ENCODE data around the gene TMEM97. TPM values are rescaled to one million over a fixed set of nuclear protein-coding genes. Genes with fewer than 3 reads are reported as not detected.

The TMEM97 gene
- total and polyA plus RNA-seq, 9 of the 15 experiments (the other 6 are each of a cell fraction or from before 2014, with no cell fraction given): 34.6 to 121 (median 76.0) TPM

DNA sequence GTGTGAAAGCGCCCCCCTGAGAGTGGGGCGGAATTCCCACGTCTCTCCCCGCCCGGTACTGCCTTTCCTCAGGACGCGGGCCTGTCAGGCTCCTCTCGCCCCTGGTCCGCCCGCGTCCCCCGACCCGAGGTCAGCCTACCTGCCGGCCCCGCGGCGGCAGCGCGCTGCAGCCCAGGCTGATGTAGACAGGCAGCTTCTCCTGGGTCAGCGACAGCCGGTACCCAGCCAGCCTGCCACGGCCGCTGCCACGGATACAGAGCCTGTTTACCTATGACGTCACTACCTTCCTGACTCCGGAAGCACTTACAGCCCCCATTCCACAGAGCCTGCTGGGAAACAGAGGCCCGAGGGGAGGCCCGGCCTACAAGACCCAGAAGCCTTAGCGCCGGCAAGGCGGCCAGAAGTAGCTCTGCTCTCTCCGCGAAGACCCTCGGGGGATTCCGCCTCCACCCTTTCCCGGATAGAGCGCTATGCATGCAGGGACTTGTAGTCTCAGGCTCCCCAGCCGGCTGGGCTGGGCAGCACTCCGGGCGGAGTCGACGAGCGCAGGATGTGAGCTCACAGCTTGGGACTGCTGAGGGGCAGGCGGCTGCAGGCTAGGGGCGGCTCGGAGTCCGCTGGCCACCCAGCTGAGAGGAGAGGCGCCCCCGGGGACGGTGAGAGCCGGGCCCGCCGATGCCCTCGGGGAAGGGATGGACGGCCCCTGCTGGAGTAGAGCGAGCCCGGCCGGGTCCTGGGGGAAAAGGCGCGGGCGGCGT is 16.4 kb downstream of the TMEM97 start, which contains the start of the genes IFT20 and TNFAIP1 (continued):
- TF ChIP-seq ZNF778 (CRISPR knock-in tag; IDR thresholded peaks at IDR 0.05): no peak
- TF ChIP-seq ZNF41 (CRISPR knock-in tag; conservative IDR thresholded peaks at IDR 0.05): 0 out of 2 replicates have a peak, but pooled peaks have one; percentile 33
- TF ChIP-seq PHTF2 (CRISPR knock-in tag; IDR thresholded peaks at IDR 0.05): no peak
- no peak for TF ChIP-seq ZNF224 (CRISPR knock-in tag; IDR thresholded peaks at IDR 0.05)
- no peak for TF ChIP-seq RNF2 (IDR thresholded peaks at IDR 0.05)
- TF ChIP-seq HDAC8 (tag; IDR thresholded peaks at IDR 0.05): peak; percentile 76; the same call in 1 of the 2 replicates
- no peak for TF ChIP-seq SMAD2 (IDR thresholded peaks at IDR 0.05; ENCODE audit: low read depth, low read length)
- TF ChIP-seq NFYB (IDR thresholded peaks at IDR 0.05; ENCODE audit: extremely low read depth, insufficient read length): no peak
- no peak for TF ChIP-seq ZNF830 (CRISPR knock-in tag; IDR thresholded peaks at IDR 0.05)
- TF ChIP-seq, protein P1, sequence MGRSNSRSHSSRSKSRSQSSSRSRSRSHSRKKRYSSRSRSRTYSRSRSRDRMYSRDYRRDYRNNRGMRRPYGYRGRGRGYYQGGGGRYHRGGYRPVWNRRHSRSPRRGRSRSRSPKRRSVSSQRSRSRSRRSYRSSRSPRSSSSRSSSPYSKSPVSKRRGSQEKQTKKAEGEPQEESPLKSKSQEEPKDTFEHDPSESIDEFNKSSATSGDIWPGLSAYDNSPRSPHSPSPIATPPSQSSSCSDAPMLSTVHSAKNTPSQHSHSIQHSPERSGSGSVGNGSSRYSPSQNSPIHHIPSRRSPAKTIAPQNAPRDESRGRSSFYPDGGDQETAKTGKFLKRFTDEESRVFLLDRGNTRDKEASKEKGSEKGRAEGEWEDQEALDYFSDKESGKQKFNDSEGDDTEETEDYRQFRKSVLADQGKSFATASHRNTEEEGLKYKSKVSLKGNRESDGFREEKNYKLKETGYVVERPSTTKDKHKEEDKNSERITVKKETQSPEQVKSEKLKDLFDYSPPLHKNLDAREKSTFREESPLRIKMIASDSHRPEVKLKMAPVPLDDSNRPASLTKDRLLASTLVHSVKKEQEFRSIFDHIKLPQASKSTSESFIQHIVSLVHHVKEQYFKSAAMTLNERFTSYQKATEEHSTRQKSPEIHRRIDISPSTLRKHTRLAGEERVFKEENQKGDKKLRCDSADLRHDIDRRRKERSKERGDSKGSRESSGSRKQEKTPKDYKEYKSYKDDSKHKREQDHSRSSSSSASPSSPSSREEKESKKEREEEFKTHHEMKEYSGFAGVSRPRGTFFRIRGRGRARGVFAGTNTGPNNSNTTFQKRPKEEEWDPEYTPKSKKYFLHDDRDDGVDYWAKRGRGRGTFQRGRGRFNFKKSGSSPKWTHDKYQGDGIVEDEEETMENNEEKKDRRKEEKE (IDR thresholded peaks at IDR 0.05; ENCODE audit: borderline replicate concordance in 1 of 2, control insufficient read depth in 1 of 2, low read depth in 2 of 2, low read length in 1 of 2): no peak
- TF ChIP-seq NR4A1 (CRISPR knock-in tag; IDR thresholded peaks at IDR 0.05): peak; percentile 94; the same call in 1 of the 2 replicates
- TF ChIP-seq NR4A1 (tag; IDR thresholded peaks at IDR 0.05): no peak
- TF ChIP-seq BCOR (IDR thresholded peaks at IDR 0.05): no peak
- TF ChIP-seq, protein P2, sequence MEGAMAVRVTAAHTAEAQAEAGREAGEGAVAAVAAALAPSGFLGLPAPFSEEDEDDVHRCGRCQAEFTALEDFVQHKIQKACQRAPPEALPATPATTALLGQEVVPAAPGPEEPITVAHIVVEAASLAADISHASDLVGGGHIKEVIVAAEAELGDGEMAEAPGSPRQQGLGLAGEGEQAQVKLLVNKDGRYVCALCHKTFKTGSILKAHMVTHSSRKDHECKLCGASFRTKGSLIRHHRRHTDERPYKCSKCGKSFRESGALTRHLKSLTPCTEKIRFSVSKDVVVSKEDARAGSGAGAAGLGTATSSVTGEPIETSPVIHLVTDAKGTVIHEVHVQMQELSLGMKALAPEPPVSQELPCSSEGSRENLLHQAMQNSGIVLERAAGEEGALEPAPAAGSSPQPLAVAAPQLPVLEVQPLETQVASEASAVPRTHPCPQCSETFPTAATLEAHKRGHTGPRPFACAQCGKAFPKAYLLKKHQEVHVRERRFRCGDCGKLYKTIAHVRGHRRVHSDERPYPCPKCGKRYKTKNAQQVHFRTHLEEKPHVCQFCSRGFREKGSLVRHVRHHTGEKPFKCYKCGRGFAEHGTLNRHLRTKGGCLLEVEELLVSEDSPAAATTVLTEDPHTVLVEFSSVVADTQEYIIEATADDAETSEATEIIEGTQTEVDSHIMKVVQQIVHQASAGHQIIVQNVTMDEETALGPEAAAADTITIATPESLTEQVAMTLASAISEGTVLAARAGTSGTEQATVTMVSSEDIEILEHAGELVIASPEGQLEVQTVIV (CRISPR knock-in tag; IDR thresholded peaks at IDR 0.05; ENCODE audit: borderline replicate concordance): no peak
- TF ChIP-seq RBM14 (IDR thresholded peaks at IDR 0.05; ENCODE audit: borderline replicate concordance, insufficient read depth, low read depth, low read length): no peak
- TF ChIP-seq, protein P3, sequence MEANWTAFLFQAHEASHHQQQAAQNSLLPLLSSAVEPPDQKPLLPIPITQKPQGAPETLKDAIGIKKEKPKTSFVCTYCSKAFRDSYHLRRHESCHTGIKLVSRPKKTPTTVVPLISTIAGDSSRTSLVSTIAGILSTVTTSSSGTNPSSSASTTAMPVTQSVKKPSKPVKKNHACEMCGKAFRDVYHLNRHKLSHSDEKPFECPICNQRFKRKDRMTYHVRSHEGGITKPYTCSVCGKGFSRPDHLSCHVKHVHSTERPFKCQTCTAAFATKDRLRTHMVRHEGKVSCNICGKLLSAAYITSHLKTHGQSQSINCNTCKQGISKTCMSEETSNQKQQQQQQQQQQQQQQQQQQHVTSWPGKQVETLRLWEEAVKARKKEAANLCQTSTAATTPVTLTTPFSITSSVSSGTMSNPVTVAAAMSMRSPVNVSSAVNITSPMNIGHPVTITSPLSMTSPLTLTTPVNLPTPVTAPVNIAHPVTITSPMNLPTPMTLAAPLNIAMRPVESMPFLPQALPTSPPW (CRISPR knock-in tag; IDR thresholded peaks at IDR 0.05): peak; percentile 90
- no peak for TF ChIP-seq CHCHD3 (CRISPR knock-in tag; IDR thresholded peaks at IDR 0.05)
- no peak for TF ChIP-seq HEY1 (CRISPR knock-in tag; IDR thresholded peaks at IDR 0.05; ENCODE audit: borderline replicate concordance)
- TF ChIP-seq RFX5 (IDR thresholded peaks at IDR 0.05; ENCODE audit: low read depth, low read length): peak; percentile 64; the same call in 1 of the 2 replicates
- no peak for TF ChIP-seq ZSCAN29 (IDR thresholded peaks at IDR 0.05)
- no peak for TF ChIP-seq HDAC3 (IDR thresholded peaks at IDR 0.05; ENCODE audit: borderline replicate concordance, partially characterized antibody)
- TF ChIP-seq ZNF764 (CRISPR knock-in tag; IDR thresholded peaks at IDR 0.05; ENCODE audit: low read depth): no peak

Measured in K562 (cell line).